Transverse colon (tissue), 3 donors: ENCODE results near the gene SLC31A2.
A peak's percentile ranks its signal among the peaks of the same experiment; 100 is the strongest.
"Not testable (repeated sequence)": the region's sequence is repeated elsewhere in the genome, so short reads cannot be mapped to it uniquely, and the experiment has no call there.

Source experiments
- CTCF ChIP-seq, 5 experiments: fragments of 200-600 bp in 3 of 5; fragments of 450-650 bp in 2 of 5; sonication (generic) in 3 of 5; IDR thresholded peaks; 1 replicate in 2 of 5; 2 replicates in 3 of 5; pipeline ENCODE4 v1.5.1; 2016 to 2017; ENCODE audit warnings: antibody characterized with exemption in 5 of 5, inconsistent platforms in 3 of 5, mild to moderate bottlenecking in 2 of 5, moderate library complexity in 1 of 5
- POLR2A ChIP-seq: fragments of 450-650 bp; IDR thresholded peaks from one replicate; pipeline ENCODE4 v1.6.1; 2016; ENCODE audit warnings: antibody characterized with exemption, mild to moderate bottlenecking, moderate library complexity

- peak in 3 of 5 experiments; percentile 26 to 69 (median 62) for TF ChIP-seq CTCF (IDR thresholded peaks at IDR 0.05)
- TF ChIP-seq POLR2A: not testable (repeated sequence)
Observed at GRCh38 chr9:113112706-113113510, 37.9 kb upstream of the SLC31A2 start.
